GM21381 (cell line): ENCODE results near the gene AANAT.
A peak's percentile ranks its signal among the peaks of the same experiment; 100 is the strongest.

Source experiments
- ATAC-seq: cut with Tn5 transposase; IDR thresholded peaks from one replicate; pipeline ENCODE4 v1.9.1; 2021; ENCODE audit warnings: mild to moderate bottlenecking, moderate library complexity; ENCODE audit not compliant: unreplicated experiment

AANAT gene

GRCh38 chr17:76441686-76442340 is 25.6 kb upstream of the AANAT start:
- no peak for ATAC-seq

GRCh38 chr17:76442341-76443338 is 24.8 kb upstream of the AANAT start:
- ATAC-seq: no peak

DNA sequence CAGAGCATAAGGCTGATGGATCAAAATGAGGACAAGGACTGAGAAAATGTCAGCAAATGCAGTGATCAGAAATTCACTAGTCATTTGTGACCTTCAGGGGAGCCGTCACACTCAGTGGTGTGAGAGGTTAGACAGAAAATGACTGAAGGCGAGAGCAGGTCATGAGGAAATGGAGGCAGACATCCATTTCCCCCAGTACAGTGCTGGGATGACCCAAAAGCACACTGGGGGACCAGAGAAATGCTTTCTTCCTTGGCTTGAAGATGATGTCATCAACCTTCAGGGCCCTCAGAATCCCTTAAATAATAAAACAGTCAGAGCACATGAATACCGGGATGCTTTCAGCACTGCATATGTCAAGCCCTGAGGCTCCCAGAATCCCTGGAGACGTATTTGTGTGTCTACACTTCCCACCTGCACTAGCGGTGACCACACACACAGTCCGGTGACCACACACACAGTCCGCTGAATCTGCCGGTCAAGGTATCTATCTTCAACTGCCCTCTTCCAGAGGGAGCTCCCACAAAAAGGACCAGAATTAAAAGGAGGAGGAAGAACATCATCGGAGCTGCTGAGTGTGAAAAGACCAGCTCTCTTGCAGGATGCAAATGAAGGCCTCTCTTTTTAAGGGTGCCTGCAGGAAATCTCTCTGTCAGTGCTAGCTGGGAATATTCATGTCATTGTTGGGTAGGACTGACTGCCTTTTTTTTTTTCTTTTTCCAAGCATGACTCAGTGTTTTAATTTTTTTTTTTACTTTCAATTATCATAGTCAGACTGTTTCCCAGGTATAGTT is 22.7 kb upstream of the AANAT start:
- ATAC-seq: no peak

- no peak for ATAC-seq
Measured at GRCh38 chr17:76445697-76446448, 21.5 kb upstream of the AANAT start.

- ATAC-seq: no peak
Measured at GRCh38 chr17:76446449-76447231, 20.8 kb upstream of the AANAT start.

DNA sequence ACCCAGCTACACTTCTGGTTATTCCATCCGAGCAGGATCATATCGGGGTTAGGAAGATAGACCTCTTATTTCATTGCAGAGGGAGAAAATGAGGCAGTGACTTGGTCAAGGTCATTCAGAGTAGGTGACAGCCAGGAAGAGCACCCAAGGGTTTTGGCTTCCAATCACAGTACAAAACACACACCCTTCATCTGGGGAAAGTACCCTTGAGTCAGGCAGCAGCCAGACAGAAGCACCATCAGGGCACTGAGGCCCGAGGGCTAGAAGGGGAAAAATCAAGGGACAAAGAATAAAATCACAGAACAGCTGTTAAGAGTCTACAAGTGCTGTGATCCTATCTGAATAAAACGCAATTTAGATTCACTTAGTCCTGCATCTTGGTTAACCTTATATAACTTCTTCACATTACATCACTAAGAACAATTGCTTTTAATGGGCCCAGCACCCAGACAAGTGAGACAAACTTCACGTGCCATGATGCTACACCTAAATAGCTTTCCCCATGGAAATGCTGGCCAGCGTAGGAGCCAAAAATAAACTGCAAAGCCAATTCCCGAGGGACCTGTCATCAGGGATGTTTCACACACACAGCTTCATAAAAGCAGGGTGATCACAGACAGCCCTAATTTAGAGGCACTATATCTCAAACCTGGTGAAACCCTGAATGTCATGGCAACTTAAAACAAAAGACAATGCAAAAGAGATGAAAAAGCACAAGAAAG is 19.3 kb upstream of the AANAT start:
- ATAC-seq: no peak

GRCh38 chr17:76449126-76449525 is 18.3 kb upstream of the AANAT start:
- no peak for ATAC-seq

DNA sequence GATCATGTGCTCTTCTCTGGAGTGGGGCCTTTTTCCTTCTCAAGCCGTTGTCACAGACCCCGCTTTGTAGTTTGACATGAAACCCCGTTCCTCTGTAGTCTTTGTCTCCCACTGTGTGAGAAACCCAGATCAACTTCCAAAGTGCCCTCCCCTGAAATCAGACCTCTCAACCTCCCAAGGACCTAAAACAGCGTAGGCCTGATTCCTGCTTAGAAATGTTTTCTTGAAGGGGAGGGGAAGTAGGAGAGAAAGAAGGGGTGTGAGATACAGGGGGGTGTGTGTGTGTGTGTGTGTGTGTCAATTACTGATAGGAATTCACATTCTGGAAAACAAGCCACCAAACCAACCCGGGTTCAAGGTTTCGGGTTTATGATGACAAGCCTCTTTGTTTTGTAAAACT is 15.9 kb upstream of the AANAT start:
- no peak for ATAC-seq

DNA sequence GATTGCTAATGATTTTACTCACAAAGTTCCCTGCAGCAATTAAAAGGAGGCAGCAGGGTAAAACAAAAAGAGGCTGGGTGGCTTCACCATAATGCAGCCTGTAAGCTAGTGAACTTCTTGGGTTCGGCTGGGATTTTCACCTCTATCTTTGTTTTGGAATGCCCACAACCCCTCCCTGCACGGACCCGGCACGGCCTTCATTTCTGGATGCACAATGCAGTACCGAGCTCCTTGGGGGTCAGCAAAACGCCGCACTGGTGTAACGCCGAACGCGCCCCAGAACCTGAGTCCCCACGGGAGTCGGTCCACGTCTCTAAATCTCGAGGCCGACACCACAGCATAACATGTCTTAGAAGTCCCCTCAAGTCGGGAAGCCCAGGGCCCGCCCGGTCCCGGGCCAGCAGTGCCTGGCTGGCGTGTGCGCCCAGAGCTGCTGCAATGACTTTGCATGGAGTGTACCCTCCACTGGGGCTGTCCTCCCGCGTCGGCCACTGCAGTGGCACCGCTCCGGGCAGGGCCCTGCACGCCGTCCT is 15.2 kb upstream of the AANAT start:
- peak; percentile 23 for ATAC-seq

GRCh38 chr17:76452660-76453430 is 14.6 kb upstream of the AANAT start, which contains the start of gene UBE2O:
Gene UBE2O, minus strand, starts transcription at chr17:76453152. Its CDS starts 11 bp downstream, at chr17:76453141.
- peak; percentile 94 for ATAC-seq

DNA sequence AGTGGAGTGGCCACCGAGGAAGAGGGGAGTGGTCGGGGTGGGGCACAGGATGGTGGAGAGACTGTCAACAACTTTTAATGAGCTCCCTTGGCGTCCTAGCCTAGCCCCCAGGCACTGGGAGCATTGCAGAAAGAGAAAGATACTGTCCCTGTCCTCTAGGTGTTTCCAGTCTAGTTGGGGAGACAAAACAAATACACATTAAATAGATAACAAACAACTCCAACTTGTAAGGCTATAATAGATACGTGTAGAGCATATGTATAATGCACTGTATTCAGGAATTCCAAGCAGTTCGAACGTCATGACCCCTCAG is 14.0 kb upstream of the AANAT start:
- ATAC-seq: no peak

DNA sequence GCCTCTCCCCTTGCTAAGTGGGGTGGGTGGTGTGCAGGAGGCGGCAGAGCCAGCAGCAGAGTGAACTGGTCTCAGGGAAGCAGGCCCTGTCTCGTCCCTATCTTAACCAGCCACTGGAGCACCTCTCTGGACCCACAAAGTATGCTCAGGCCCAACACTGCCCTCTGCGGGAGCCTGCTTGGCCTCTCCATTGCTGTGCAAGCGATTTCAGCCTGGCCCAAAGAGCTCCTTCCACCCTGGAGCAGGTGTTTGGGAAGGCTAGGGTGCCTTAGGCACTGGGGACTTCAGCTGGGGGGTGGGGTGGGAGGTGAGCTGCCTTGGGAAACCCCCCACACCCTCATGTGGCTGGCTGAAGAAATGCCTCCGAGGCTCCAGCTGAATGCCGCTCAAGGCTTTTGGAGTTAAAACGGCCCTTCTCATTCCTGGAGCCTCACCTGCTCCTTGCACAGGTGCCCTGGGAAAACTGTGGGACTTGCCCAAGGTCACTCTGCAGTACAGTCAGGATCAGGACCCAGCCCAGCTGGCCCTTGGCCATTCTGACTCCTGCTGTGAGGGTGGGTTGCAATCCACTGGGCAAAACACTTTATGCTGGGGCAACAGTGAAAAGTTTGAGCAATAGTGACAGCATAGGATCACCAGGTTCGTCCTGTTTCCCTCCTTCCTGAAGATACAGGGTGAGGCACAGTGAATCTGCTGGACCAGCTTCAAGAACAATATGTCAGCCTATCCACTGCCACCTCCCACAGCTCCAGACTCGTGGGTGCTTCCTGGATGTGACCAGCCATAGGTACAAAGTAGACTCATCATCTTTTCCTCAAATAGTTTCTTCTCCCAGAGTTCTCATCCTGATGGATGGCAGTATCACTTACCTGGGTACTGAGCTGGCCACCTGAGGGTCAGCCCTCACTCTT is 8.6 kb upstream of the AANAT start:
- no peak for ATAC-seq

- no peak for ATAC-seq
Measured at GRCh38 chr17:76459674-76460073, 7.7 kb upstream of the AANAT start.

- no peak for ATAC-seq
Measured at GRCh38 chr17:76461765-76462555, 5.4 kb upstream of the AANAT start.

- ATAC-seq: no peak
Measured at GRCh38 chr17:76462556-76463290, 4.7 kb upstream of the AANAT start.

DNA sequence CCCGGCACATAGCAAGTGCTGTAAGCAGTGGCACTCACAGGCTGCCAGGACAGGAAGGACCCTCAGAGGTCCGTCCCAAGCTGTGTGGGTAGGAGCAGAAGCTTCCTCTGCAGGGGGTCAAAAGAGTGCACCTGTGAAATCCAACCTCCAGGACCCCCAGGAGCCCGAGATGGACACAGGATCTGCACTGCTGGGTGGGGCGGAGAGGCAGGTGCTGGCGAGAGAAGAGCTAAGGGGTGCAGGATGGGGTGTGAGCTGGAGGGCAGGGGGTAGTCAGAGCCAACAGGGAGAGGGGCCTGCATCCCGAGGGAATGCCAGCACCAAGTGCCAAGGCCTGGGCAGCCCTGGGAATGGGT is 650 bp upstream of the AANAT start:
- ATAC-seq: no peak
